HG03095 (cell line): ENCODE measurements around the gene PROM1.

ENCODE experiments used
- ATAC-seq: cut with Tn5 transposase; IDR thresholded peaks from one replicate; pipeline ENCODE4 v1.9.1; 2021; ENCODE audit warnings: moderate library complexity; ENCODE audit not compliant: unreplicated experiment

Gene PROM1

DNA sequence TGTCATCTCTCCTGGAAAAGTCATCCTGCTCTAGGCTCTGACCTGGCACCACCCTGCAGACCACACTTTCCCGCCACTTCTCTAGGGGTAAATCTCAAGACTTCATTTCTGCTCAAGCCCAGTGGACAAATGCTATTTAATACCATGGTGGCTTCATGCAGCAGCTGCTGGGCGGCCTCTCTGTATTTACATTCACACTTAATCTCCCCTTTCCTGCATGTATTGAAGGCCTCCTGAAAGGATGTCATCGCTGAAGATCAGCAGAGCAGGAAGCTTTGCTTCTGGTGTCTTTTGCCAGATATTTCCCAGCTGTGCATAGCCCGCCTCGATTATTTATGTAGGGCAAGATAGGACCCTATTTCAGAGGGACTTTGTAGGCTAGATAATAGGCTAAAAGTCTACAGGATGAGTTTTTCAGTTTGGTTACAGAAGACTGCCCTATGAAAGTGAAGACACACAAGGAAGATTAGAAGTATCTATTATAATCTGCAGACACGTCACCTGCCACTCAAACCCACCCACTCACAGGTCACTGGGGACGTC lies 17.2 kb downstream of the PROM1 start:
- ATAC-seq = no peak

DNA sequence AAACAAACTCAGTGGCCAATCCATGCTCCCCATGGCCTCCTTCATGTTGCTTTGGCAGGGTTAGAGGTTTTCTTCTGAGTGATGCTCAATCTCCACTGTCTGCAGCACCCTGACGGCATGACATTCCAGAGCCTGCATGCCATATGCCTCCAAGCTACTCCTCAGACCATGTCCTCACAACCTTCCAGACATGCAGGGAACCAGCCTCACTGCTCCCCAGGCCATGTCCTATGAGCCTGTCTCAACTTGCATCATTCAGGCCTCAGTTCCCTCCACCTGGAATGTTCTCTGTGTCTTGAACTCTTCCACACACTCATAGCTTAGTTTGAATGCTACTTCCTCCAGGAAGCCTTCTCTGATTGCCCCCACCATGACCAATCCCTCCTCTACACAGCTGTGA lies 18.8 kb downstream of the PROM1 start:
- ATAC-seq = no peak

DNA sequence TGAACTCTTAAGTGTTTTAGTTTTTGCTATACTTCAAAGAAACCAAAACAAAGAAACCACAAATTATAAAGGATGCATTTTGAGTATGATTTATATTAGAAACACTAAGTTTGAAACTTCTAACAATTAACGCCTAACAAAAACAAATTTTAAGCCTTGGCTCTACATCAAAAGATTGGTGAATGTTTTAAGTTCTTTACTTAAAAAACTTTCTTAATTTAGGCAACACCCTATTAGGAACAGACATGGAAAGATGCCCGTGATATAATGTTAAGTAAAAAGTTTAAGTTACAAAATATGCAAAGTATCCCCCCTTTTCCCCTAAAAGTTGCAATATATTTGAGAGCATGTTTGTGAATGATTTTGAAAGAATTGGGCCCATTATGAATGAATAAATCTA lies 21.2 kb downstream of the PROM1 start:
- no peak for ATAC-seq

DNA sequence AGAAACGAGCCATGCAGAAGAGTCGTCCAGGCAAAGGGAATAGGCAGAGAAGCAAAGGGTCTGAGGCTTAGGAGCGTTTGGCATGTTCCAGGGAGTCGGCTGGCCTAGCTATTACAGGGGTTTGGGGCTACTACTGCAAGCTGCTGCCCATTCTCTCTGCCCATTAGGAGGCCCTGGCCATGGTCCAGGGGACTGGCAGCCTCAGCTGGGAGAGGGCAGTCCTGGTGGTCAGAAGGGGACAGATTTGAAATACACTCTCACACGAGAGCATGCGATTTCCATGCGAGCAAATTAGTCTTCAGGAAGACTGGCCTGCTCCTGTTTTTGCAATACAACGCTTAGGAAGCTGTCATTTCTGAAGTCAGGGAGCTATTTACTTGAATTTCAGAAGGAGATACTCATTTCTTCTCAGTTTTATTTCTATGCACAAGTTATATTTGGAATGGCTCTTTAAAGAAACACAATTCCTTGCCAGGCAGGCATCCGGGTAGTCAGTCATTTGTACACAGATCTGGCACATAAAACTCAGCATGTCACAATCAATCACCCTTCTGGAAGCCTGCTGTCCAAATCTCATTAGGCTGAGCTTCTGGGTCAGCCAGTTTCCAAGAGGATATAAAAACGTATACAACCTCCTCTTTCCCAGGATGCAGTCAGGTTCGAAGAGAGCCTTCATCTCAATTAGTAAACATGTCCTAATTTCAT lies 27.0 kb downstream of the PROM1 start:
- ATAC-seq = no peak

DNA sequence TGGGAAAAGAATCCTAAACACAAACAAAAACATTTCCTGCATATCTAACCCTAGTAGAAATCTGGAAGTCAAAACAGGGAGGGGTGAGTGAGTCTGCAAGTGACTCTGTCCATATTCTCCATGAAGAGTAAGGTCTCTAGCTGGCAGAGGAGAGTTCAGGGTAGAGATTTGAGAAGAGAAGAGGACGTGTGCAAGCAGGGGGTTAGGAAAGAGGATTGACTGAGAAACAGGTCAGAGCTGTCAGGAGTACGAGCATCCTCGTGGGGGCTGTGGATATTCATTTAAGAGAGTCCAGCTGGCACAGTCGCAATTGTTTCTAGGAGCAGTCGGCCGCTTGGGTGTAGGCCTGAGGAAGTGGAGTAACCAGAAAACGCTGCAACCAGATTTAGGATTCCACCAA lies 27.9 kb downstream of the PROM1 start:
- no peak for ATAC-seq

DNA sequence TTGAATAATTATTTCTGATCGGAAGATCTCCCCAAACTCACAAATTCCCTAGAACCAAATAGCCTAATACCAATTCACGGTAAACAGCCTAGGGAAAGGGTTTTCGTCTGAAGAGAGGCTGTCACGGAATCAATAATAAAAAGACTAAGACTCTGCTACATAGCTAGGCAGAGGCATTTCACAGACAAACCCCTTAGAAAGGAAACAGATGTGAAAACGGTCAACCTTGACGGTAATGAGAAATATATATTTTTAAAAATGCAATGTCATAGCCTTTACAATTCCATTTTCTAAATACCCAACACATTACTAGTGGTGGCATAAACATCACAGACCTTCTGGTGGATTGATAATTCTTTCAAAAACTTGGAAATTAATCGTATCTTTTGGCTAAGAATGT lies 28.4 kb downstream of the PROM1 start:
- no peak for ATAC-seq

DNA sequence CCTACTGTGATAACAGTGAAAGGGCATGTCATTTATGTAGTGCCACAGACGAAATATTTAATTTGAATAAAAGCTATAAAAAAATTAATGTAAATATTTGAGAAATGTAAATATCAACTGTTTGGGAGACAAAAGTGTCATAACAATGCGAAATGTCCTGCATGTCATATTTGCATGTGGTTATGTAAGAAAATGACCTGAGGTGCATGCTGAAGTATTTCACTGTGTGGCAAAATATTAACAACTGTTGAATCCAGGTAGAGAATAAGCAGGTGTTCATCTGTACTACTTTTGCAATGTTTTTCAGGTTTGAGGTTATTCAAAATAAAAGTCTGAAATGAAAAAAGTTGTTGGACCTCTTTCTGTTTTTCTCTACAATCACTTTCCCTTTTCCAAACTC lies 30.9 kb downstream of the PROM1 start:
- no peak for ATAC-seq

DNA sequence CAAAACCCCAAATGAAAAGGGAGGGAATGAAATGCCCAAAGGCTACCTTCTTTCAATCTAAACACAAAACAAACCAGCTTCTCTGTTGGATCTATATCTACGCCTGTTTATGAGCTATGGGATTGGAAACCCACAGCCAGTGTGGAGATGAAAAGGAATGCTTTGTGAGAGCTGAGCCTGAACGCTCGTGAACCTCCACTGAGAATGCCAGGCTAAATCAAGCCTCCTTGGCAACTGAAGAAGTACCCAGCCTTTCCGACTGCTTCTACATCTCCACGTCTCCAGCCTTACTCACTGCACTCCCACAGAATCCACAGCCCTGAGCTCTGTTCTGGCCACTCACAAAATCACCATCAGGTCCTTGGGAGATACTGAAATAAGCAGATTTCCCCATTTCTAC lies 31.8 kb downstream of the PROM1 start:
- ATAC-seq = no peak

DNA sequence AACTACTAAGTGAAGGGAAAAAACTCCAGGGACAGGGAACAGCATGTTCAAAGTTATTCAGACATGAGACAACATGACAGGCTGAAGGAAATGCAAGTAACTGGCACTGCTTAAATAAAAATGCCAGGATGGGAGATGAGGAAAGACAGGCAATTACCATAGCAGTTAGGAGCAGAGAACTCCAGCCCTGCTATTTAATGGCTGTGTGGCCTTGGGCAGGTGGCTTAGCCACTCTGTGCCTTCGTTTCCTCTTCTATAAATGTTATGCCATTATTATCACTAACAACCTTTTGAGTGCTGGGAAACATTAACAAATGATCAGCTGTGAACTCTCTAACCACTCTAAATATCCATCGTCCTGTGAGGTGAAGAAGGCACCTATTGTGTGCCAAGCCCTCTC lies 32.7 kb downstream of the PROM1 start:
- no peak for ATAC-seq

DNA sequence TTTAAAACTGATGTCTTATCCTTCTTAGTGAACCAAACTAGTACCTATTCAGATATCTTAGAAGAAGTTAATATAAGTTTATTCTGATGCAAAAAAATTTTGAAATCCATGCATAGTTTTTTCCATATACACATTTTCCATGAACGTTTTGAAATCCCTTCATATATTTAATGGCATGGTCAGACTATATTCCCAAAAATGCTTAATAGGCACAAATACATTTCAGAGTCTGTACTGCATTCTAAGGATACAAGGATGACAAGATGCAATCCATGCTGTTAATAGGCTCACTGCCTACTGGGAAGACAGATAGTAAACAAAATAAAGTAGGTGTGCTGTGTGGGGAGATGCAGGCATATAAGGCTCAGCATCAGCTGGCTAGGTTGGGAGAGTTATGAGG lies 33.2 kb downstream of the PROM1 start:
- ATAC-seq = no peak

DNA sequence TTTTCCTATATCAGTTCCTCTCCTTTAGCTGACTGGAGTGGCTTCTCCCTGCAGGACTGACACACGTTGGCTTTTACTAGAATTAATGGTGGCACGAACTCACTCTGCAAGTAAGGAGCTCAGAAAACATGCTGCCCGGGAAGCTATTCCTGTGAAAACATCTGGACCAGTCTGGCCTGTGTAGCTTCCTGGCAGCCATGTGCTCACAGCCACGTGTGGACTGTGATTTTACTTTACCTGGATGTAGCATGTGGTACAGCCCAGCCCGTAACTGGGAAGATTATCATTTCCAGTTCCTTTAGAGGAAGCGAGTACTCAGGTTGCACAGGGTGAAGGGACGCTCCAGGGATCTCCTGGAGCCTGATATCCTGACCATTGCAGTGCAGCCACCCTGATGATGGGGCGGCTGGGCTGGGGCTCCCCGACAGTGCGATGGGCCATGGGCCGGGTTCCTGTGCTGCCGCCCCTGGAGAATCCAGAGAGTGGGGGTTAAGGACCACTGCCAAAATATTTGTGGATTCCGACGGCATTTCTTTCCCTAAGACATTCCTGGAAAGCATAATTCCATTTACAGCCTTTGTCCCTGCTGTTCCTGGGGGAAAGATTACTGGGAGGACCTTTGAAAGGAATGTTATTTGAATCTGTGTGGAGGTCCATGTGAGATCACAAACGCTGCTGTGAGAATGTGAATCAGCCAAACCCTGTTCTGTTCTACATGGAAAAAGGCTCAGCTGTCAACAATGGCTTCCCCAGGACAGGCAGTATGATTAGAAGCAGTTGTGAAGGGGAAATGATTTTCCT lies 35.0 kb downstream of the PROM1 start:
- ATAC-seq = no peak

DNA sequence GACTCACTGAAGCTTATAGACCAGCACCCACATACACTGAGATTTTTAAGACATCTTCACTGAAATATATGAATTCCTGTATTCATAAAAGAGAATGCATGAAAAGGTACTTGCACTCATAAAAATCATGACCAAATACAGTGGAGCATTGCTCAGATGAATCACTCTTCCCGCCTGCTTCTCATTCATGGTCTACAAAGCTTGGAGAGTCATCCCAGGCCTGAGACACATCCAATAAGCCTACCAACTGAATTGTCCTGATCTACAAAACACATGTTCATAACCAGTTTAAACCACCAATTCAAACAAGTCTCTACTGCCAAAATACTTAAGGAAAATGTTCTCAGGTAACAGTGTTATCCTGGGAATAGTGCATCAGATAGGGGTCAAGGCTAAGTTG lies 38.1 kb downstream of the PROM1 start:
- no peak for ATAC-seq

DNA sequence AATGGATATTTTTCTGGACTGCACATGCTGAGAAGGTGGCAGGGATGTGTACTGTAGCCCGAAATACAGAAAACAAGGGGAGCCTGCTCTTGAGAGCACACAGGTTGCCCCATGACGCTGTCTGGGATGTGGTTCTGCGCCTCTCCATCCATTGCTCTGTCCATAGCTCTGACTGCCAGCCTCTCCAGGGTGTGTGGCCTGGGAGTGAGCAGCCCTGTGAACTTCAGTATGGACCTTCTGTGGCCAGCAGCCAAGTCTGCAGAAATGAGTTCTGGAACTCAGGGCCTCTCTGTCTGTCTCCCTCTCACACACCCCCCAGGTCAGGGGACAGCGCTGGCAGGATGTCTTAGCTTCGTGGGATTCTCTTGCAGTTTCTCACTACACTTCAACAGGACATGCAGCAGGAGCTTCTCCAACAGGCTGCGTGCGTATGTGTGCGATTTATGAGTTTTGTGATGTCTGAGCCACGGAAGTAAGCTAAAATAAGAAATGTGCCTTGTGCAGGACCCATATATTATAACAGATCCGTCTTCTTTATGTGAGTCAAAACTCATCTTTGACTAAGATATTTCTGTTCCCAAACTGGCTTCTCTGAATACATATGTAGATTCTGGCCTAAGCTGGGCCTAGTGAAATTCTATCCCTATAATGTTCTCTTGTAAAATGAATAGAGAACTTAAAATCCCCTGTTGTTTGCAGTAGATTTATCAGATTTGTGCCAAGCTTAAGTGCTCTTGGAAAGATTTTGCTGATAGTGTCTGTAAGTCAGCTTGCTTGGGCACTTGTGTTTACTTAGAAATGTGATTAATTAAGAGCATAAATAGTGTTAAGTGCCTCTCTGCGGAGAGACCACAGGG lies 40.0 kb downstream of the PROM1 start:
- no peak for ATAC-seq

DNA sequence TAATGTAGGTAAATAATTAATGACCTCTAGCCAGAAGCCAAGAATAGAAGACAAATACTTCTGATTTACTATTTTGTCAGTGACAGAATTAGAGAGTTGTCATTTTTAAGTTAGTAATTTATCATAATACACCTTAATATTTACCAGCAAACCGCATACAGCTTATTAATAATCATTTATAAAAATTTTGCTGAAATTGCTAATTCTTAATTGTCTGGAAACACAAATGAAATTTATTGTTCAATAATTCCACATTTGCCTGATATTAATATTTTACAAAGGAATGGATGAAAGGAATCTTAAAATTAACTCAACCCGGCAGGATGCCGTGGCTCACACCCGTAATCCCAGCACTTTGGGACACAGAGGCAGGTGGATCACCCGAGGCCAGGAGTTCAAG lies 44.7 kb downstream of the PROM1 start:
- ATAC-seq = no peak

DNA sequence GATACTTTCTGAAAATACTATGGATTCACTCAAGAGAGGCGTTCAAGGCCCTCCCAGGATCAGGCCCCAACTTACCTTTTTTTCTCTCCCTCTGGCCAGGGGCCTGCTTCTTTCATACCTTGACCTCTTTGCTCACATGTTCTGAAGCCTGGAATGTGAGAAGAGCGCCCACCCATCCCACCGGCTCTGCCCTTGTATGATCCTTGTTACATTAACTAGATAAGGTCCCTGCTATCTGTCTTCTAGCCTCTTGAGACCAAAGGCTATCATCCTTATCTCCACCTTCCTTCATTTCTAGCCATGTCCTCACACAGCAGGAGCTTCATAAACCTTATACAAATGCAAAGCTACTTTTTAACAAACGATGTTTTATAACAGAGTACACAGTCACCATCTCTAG lies 45.9 kb downstream of the PROM1 start:
- no peak for ATAC-seq

DNA sequence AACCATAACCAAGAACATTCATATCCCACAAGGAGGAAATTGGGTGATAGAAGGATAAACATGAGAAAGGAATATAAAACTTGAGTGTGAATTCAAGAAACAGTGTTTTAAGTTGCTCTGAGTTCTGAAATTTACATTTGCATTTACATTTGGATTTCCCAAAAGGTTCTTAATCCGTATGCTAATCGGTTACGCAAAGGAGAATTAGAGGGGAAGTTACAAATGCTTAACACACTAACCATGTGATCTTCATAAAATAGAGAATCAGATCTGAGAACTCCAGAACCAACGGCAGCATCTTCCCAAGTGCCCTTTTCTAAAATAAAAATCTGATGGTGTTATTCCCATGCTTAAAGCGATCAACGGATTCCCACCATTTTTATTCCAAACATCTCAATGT lies 48.0 kb downstream of the PROM1 start:
- no peak for ATAC-seq

DNA sequence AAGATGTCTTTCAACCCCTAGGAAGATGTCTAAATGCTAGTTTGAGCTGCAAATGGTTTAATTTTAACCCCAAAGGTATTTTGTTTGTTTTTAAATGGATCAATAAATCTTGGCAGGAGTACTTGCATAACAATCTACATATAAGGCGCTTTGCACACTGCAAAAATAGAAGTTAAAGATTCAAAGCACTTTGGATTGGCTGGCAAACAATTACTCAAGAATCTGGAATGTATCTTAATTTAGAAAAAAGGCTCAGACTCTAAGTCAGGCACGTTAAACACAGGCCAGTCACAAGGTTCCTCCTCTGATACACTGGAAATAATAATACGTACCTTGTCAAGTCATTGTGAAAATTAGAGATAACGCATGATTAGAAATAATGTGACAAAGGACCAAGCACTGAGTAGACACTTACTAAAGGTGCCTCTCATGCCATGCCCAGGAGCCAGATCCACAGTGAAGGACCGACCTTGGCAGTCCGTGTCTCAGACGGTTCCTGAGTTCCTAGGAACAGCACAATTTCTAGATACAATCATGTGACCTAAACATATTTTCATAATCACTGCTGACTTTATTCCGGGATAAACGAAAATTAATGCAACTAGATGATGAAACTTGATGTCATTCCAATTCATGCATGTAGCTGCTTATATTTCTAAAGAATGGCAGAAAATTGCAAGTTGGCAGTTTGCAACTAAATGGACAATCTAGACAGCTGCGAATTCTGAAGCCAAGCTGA lies 49.6 kb downstream of the PROM1 start:
- no peak for ATAC-seq

DNA sequence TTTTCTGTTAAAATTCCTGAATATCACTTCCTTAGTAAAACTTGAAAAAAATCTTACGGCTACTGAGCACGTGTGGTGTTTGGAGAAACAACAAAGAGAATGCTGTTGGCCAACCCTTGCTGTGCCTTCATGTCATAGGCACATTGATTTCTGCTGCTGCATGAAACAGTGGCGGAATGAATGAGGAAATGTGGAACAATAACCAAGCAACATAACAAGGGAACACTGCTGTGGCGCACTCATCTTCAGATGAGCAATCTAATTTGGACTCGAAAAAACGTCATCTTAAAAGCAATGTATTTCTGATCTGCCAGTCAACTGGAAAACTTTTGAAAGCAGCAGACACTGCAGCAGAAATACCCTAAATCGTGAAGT lies 51.4 kb downstream of the PROM1 start:
- no peak for ATAC-seq

DNA sequence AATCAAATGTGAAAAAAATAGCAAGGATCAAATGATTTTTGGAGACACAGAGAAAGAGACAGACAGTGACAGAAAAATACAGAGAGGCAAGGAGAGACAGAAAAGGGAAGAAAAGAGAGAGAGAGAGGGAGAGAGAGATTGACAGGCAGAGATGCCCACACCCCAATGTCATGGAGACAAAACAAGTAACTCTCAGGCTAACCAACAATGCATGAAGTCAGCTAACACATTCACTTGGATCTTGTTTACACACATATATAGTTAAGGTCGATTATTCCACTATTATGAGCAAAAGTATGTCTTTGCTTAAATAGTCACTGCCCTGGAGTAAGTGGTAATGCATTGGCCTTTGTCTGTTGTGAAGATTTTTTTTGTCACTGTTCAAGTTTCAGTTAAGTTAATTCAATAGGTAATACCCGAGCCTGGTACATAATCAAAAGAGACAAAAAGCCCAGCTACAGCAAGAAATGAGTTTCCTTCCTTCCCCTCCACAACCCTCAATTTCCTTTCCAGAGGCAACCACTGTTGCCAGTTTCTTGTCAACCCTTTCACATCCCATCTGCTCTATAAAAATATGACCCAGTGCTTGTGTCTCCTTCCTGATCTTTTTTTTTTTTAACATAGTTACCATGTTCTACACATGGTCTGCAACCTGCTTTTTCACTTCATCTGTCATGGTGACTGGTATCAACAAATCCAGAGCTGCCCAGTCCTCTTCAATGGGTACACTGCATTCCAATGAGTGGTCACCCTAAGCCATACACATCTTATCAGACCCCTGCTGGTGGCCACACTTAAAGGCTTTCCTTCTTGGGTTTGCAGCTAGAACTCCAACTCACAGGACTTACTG lies 52.1 kb downstream of the PROM1 start:
- no peak for ATAC-seq

DNA sequence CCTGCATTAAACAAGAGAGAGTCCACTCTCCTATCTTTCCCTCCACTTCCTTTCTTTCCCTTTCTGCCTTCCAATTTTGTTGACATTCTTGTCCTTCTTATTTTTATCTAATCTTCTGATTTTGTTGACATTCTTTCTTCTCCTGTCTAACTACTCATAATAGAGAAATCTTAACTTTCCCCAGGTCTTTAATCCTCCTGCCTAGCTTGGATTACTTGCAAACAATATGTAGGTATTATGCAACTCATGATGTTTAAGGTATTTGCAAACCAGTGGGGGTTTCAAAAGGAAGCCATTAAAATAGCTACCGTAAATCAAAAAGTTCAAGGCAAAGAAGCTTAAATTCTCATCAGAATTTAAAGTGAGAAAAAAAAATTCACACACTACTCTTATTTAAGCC lies 53.9 kb downstream of the PROM1 start:
- no peak for ATAC-seq
